ENCODE measurements around the gene NECTIN3. TPM values are rescaled to one million over a fixed set of nuclear protein-coding genes. Genes with fewer than 3 reads are reported as not detected.

The NECTIN3 gene
- total RNA-seq, 4 donors from 2014 or later: 1.4 to 9.9 (median 2.0) TPM

DNA sequence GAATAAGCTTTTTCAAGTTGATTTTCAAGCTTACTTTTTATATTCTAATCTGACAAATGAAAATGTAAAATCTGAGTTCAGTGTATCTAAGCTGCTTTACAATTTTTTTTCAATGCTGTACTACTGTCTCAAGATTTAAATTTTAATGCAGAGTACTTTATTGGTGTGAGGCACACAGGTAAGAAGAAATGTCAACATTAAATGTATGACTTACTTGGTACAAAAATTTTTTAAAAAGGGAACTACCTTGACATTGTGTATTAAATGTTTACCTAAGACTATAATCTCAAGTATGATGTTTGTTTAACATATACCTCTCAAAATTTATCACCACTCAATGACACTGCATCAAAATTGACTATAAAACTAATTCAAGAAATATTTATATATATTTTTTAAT is 62.7 kb downstream of the NECTIN3 start:
- intact Hi-C loops (cut with DNase I): no loop called here
- Histone ChIP-seq H3K36me3 (no peaks in the 10 kb centered on the region), H3K9me3 (no peaks in the 10 kb centered on the region), H3K27ac (no peak overlapping the region), H3K4me1 (no peaks in the 10 kb centered on the region), H3K27me3 (no peaks in the 10 kb centered on the region), H3K4me3 (no peak overlapping the region)
- DNase-seq: no peak
- no peak for TF ChIP-seq POLR2A (IDR thresholded peaks at IDR 0.05)
- TF ChIP-seq, protein P1, sequence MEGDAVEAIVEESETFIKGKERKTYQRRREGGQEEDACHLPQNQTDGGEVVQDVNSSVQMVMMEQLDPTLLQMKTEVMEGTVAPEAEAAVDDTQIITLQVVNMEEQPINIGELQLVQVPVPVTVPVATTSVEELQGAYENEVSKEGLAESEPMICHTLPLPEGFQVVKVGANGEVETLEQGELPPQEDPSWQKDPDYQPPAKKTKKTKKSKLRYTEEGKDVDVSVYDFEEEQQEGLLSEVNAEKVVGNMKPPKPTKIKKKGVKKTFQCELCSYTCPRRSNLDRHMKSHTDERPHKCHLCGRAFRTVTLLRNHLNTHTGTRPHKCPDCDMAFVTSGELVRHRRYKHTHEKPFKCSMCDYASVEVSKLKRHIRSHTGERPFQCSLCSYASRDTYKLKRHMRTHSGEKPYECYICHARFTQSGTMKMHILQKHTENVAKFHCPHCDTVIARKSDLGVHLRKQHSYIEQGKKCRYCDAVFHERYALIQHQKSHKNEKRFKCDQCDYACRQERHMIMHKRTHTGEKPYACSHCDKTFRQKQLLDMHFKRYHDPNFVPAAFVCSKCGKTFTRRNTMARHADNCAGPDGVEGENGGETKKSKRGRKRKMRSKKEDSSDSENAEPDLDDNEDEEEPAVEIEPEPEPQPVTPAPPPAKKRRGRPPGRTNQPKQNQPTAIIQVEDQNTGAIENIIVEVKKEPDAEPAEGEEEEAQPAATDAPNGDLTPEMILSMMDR (IDR thresholded peaks at IDR 0.05): no peak

DNA sequence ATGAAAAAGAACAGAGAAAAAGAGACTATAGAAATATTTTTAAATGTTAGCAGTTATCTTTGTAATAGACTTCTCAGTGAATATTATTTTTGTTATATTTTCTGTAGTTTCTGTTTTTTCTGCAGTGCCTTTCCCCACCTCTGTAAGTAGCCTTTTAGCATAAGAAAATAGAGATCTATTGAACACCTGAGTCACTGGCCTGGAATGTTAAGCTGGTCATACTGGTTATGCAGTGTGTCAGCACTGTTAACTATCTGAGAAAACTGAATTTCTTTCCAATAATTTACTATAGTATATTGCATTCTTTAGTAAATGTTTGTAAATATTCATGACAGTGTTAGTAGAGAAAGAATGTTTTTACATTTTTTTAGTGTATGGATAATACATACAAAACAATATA is 79.8 kb downstream of the NECTIN3 start:
- TF ChIP-seq POLR2A (IDR thresholded peaks at IDR 0.05): no peak
- TF ChIP-seq, protein P1 (IDR thresholded peaks at IDR 0.05): no peak
- H3K9me3 ChIP-seq: no peaks in the 10 kb centered on the region
- intact Hi-C loops (cut with DNase I): no loop called here
- no peaks in the 10 kb centered on the region for H3K4me1 ChIP-seq
- no peak overlapping the region for H3K27ac ChIP-seq
- no peaks in the 10 kb centered on the region for H3K36me3 ChIP-seq
- H3K27me3 ChIP-seq: no peaks in the 10 kb centered on the region
- no peak overlapping the region for H3K4me3 ChIP-seq
- no peak for DNase-seq

DNA sequence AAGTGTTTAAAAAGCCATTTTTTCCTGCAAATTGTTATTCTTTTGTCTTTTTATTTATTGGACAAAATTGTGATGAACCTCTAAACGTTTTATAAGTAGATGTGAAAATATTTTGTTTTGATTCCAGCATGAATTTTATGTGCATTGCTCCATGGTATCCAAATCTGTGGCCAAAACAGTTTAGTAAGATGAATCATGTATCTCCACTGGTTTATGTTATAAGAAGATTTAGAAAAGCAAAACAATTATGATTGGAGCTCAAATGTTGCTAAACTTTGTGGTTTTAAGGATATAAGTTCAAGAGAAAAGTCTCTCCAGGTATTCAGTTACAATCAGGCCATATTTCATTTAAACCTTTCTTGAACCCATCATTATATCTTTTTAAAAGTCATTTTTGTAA is 80.9 kb downstream of the NECTIN3 start:
- WGBS, 2 donors: 17 to 41% methylated on average over 1 of the region's 1 CpG
- no peaks in the 10 kb centered on the region for H3K27me3 ChIP-seq
- intact Hi-C loops (cut with DNase I): no loop called here
- TF ChIP-seq, protein P1 (IDR thresholded peaks at IDR 0.05): no peak
- TF ChIP-seq POLR2A (IDR thresholded peaks at IDR 0.05): no peak
- no peak overlapping the region for H3K27ac ChIP-seq
- no peak for DNase-seq
- H3K4me3 ChIP-seq: no peak overlapping the region
- no peaks in the 10 kb centered on the region for H3K4me1 ChIP-seq
- H3K9me3 ChIP-seq: no peaks in the 10 kb centered on the region
- no peaks in the 10 kb centered on the region for H3K36me3 ChIP-seq

DNA sequence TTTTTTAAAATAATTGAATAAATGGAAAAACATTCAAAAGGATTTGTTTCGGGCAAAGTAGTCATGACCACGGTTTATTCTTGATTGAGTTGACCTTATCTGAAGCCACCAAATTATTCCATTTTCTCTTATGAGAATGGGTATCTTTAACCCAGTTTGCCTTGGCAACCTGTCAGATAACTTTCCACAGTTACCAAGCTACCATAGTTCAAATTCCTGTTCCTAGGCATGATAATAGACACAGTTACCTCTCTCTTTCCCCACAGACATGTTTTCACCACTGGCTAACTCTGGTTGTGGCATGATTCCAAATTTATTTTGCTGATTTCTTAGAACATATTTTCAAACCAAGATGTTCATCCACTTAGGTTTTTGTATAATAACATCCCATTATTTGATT is 84.9 kb downstream of the NECTIN3 start:
- TF ChIP-seq, protein P1 (IDR thresholded peaks at IDR 0.05): no peak
- TF ChIP-seq POLR2A (IDR thresholded peaks at IDR 0.05): no peak
- no peaks in the 10 kb centered on the region for H3K9me3 ChIP-seq
- no peaks in the 10 kb centered on the region for H3K36me3 ChIP-seq
- no peaks in the 10 kb centered on the region for H3K4me1 ChIP-seq
- DNase-seq: no peak
- 90 to 92% methylated on average over 2 of the region's 2 CpGs for WGBS, 2 donors
- H3K27ac ChIP-seq: no peak overlapping the region
- no peak overlapping the region for H3K4me3 ChIP-seq
- no peaks in the 10 kb centered on the region for H3K27me3 ChIP-seq
- intact Hi-C loops (cut with DNase I): no loop called here

DNA sequence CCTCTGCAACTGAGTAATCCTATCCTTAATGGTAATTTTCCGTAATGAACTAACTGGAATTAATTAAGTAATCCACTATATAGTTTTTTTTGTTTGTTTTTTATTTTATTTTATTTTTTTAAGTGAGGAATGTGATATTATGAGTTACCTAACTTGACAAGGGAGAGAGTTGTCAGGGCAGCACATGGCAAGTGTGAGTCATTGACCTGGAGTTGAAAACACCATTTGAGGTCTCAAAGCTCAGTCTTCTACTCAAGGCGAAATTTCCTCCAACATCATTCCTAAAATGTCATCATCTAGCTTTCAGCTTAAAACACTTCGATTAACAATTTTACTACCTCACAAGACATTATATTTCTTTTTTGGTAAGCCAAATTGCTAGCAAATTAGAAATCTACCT is 87.8 kb downstream of the NECTIN3 start:
- H3K27me3 ChIP-seq: no peaks in the 10 kb centered on the region
- no peaks in the 10 kb centered on the region for H3K36me3 ChIP-seq
- H3K4me3 ChIP-seq: no peak overlapping the region
- intact Hi-C loops (cut with DNase I): no loop called here
- DNase-seq: no peak
- H3K27ac ChIP-seq: no peak overlapping the region
- H3K9me3 ChIP-seq: no peaks in the 10 kb centered on the region
- no peaks in the 10 kb centered on the region for H3K4me1 ChIP-seq
- TF ChIP-seq, protein P1 (IDR thresholded peaks at IDR 0.05): no peak
- TF ChIP-seq POLR2A (IDR thresholded peaks at IDR 0.05): no peak
- WGBS, 2 donors: 75 to 76% methylated on average over 3 of the region's 3 CpGs
